ENCODE data around the gene ATG4D.

DNA sequence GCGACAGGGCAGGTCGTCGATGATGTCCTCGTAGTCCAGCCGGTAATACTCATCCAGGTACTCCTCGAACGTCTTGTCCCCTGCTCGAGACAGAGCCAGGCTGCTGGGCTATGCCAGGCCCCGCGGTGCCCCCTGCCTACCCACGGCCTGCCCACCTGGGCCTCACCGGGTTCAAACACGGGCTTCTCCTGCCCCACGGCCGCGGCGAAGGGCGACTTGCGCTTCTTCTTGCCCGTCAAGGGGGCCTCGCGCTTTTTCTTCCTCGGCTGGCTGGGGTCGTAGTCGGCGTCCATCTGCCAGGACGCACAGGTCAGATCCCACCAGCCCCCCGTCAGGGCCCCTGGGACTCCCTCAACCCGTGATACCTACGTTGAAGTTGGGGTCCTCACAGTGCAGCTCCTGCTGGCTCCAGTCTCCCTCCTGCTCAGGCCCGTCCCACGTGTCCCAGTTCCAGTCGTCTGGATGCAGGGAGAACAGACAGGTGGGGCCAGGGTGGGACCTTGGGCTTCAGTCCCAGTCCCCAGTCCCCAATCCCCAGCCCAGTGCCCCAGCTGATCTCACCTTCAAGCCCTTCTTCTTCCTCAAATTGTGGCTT, 14.0 kb downstream of the ATG4D start:
- TF ChIP-seq, protein P1, sequence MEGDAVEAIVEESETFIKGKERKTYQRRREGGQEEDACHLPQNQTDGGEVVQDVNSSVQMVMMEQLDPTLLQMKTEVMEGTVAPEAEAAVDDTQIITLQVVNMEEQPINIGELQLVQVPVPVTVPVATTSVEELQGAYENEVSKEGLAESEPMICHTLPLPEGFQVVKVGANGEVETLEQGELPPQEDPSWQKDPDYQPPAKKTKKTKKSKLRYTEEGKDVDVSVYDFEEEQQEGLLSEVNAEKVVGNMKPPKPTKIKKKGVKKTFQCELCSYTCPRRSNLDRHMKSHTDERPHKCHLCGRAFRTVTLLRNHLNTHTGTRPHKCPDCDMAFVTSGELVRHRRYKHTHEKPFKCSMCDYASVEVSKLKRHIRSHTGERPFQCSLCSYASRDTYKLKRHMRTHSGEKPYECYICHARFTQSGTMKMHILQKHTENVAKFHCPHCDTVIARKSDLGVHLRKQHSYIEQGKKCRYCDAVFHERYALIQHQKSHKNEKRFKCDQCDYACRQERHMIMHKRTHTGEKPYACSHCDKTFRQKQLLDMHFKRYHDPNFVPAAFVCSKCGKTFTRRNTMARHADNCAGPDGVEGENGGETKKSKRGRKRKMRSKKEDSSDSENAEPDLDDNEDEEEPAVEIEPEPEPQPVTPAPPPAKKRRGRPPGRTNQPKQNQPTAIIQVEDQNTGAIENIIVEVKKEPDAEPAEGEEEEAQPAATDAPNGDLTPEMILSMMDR (IDR thresholded peaks at IDR 0.05; ENCODE audit: borderline replicate concordance, extremely low read depth, low read length, poor library complexity, severe bottlenecking), result no peak
- TF ChIP-seq EZH2 (IDR thresholded peaks at IDR 0.05; ENCODE audit: borderline replicate concordance, low read depth, low read length, severe bottlenecking), result no peak

Data from DND-41 (cell line).